ENCODE results near the gene APOL4. TPM values are rescaled to one million over a fixed set of nuclear protein-coding genes. Genes with fewer than 3 reads are reported as not detected.

APOL4 gene
- total RNA-seq, 1 donor from 2014 or later = 0.82 TPM

- no peak overlapping the region for H3K4me3 ChIP-seq
- no peak overlapping the region for H3K27ac Mint-ChIP-seq
- no peaks in the 10 kb centered on the region for H3K27me3 ChIP-seq
- H3K27ac ChIP-seq = no peak overlapping the region
- H3K4me2 ChIP-seq = no peak overlapping the region
- H3K4me3 Mint-ChIP-seq = no peak overlapping the region
- no peak overlapping the region for H2AFZ ChIP-seq (replicated peaks)
- H3K27me3 Mint-ChIP-seq (ENCODE audit: insufficient read depth, low read depth) = peaks cover 5% of the 10 kb centered on the region
- H3F3A ChIP-seq (ENCODE audit: low read depth) = no peaks in the 10 kb centered on the region
- H3K4me1 ChIP-seq = peaks cover 6% of the 10 kb centered on the region
- peaks cover 2% of the 10 kb centered on the region for H3K36me3 Mint-ChIP-seq
- H3K4me1 Mint-ChIP-seq = peaks cover 4% of the 10 kb centered on the region
- H4K20me1 ChIP-seq (ENCODE audit: low read depth) = no peaks in the 10 kb centered on the region
- TF ChIP-seq CTCF (IDR thresholded peaks at IDR 0.05) = no peak
- TF ChIP-seq EZH2phosphoT487 (IDR thresholded peaks at IDR 0.05) = no peak
- TF ChIP-seq EZH2 (IDR thresholded peaks at IDR 0.05) = no peak
- H3K9ac ChIP-seq = no peak overlapping the region
- no peaks in the 10 kb centered on the region for H3K36me3 ChIP-seq
- DNase-seq (ENCODE audit: low spot score) = no peak
- peaks cover 8% of the 10 kb centered on the region for H3K9me3 ChIP-seq (ENCODE audit: low read depth)
- peaks cover 37% of the 10 kb centered on the region for H3K9me3 Mint-ChIP-seq
- no peaks in the 10 kb centered on the region for H3K79me2 ChIP-seq (ENCODE audit: low read depth)
Measured at GRCh38 chr22:36247955-36248354, 46.3 kb upstream of the APOL4 start.

- Histone ChIP-seq H3K27ac (no peak overlapping the region), H3K9me3 (ENCODE audit: low read depth) (peaks cover 8% of the 10 kb centered on the region), H4K20me1 (ENCODE audit: low read depth) (no peaks in the 10 kb centered on the region), H3K36me3 (no peaks in the 10 kb centered on the region), H3K4me2 (no peak overlapping the region), H3K79me2 (ENCODE audit: low read depth) (no peaks in the 10 kb centered on the region), H3K27me3 (no peaks in the 10 kb centered on the region), H2AFZ (replicated peaks) (no peak overlapping the region), H3K9ac (no peak overlapping the region), H3K4me3 (no peak overlapping the region), H3F3A (ENCODE audit: low read depth) (no peaks in the 10 kb centered on the region), H3K4me1 (peaks cover 6% of the 10 kb centered on the region)
- TF ChIP-seq CTCF (IDR thresholded peaks at IDR 0.05) = no peak
- TF ChIP-seq EZH2 (IDR thresholded peaks at IDR 0.05) = no peak
- TF ChIP-seq EZH2phosphoT487 (IDR thresholded peaks at IDR 0.05) = no peak
- H3K27me3 Mint-ChIP-seq (ENCODE audit: insufficient read depth, low read depth) = peaks cover 5% of the 10 kb centered on the region
- H3K9me3 Mint-ChIP-seq = peaks cover 47% of the 10 kb centered on the region
- peak overlapping the region; percentile 29 for H3K27ac Mint-ChIP-seq
- peaks cover 6% of the 10 kb centered on the region for H3K36me3 Mint-ChIP-seq
- DNase-seq (ENCODE audit: low spot score) = no peak
- H3K4me1 Mint-ChIP-seq = no peaks in the 10 kb centered on the region
- no peak overlapping the region for H3K4me3 Mint-ChIP-seq
Measured at GRCh38 chr22:36246718-36247117, 45.1 kb upstream of the APOL4 start.

GRCh38 chr22:36245805-36246356 is 44.3 kb upstream of the APOL4 start:
- Histone ChIP-seq H3K27ac (no peak overlapping the region), H2AFZ (replicated peaks) (no peak overlapping the region), H3K4me2 (no peak overlapping the region), H3K36me3 (no peaks in the 10 kb centered on the region), H3K9me3 (ENCODE audit: low read depth) (peaks cover 8% of the 10 kb centered on the region), H3K27me3 (no peaks in the 10 kb centered on the region), H3K79me2 (ENCODE audit: low read depth) (no peaks in the 10 kb centered on the region), H3F3A (ENCODE audit: low read depth) (no peaks in the 10 kb centered on the region), H3K4me1 (no peaks in the 10 kb centered on the region), H4K20me1 (ENCODE audit: low read depth) (no peaks in the 10 kb centered on the region), H3K9ac (no peak overlapping the region), H3K4me3 (no peak overlapping the region)
- Mint-ChIP-seq H3K27me3 (ENCODE audit: insufficient read depth, low read depth) (peaks cover 5% of the 10 kb centered on the region), H3K9me3 (peaks cover 47% of the 10 kb centered on the region), H3K4me3 (no peak overlapping the region), H3K27ac (no peak overlapping the region), H3K36me3 (peaks cover 6% of the 10 kb centered on the region), H3K4me1 (no peaks in the 10 kb centered on the region)
- no peak for DNase-seq (ENCODE audit: low spot score)
- TF ChIP-seq EZH2 (IDR thresholded peaks at IDR 0.05) = no peak
- no peak for TF ChIP-seq CTCF (IDR thresholded peaks at IDR 0.05)
- no peak for TF ChIP-seq EZH2phosphoT487 (IDR thresholded peaks at IDR 0.05)

Measured in neural progenitor cell (in vitro differentiated cells).